HepG2 (cell line): Measurements from ENCODE around the gene DUSP15. TPM values are rescaled to one million over a fixed set of nuclear protein-coding genes. Genes with fewer than 3 reads are reported as not detected.

Experiments used
- CHD2 ChIP-seq: IDR thresholded peaks from 2 replicates; pipeline ENCODE4 v1.6.1; 2011; ENCODE audit warnings: low read depth, low read length, improper control_type of control experiment
- GATAD2A ChIP-seq: IDR thresholded peaks from 2 replicates; pipeline ENCODE4 v1.6.1; 2016
- KDM1A ChIP-seq: IDR thresholded peaks from 2 replicates; pipeline ENCODE4 v1.6.1; 2016; ENCODE audit warnings: missing compliant biosample characterization
- KMT2A ChIP-seq: sonication (generic); formaldehyde crosslinking; IDR thresholded peaks from 2 replicates; pipeline ENCODE4 v1.4.0; 2020; ENCODE audit warnings: missing genetic modification reagents
- MBD4 ChIP-seq: IDR thresholded peaks from 2 replicates; pipeline ENCODE4 v1.6.1; 2012; ENCODE audit warnings: low read length, inconsistent platforms, borderline replicate concordance
- MLXIP ChIP-seq: sonication (generic); formaldehyde crosslinking; IDR thresholded peaks from 2 replicates; pipeline ENCODE4 v1.9.0; 2021; ENCODE audit warnings: missing genetic modification reagents, borderline replicate concordance
- NPAS2 ChIP-seq: sonication (generic); formaldehyde crosslinking; IDR thresholded peaks from 2 replicates; pipeline ENCODE4 v1.8.0; 2022; ENCODE audit warnings: mild to moderate bottlenecking, missing genetic modification reagents, borderline replicate concordance
- NR0B2 ChIP-seq: sonication (generic); formaldehyde crosslinking; IDR thresholded peaks from 2 replicates; pipeline ENCODE4 v1.4.0; 2020; ENCODE audit warnings: mild to moderate bottlenecking, missing genetic modification reagents
- NR2F2 ChIP-seq: IDR thresholded peaks from 2 replicates; pipeline ENCODE4 v1.6.1; 2012; ENCODE audit warnings: low read depth, inconsistent platforms, borderline replicate concordance
- PAX8 ChIP-seq: sonication (generic); formaldehyde crosslinking; IDR thresholded peaks from 2 replicates; pipeline ENCODE4 v1.8.0; 2022; ENCODE audit warnings: mild to moderate bottlenecking, missing genetic modification reagents, borderline replicate concordance
- REL ChIP-seq: sonication (generic); formaldehyde crosslinking; conservative IDR thresholded peaks from 2 replicates; pipeline ENCODE4 v1.8.0; 2022; ENCODE audit warnings: mild to moderate bottlenecking, missing genetic modification reagents, moderate library complexity
- SMARCE1 ChIP-seq: fragments of 450-650 bp; IDR thresholded peaks from 2 replicates; pipeline ENCODE4 v1.6.1; 2017; ENCODE audit warnings: borderline replicate concordance
- SNAPC5 ChIP-seq: sonication (generic); formaldehyde crosslinking; IDR thresholded peaks from 2 replicates; pipeline ENCODE4 v1.8.1; 2023; ENCODE audit warnings: mild to moderate bottlenecking, missing genetic modification reagents, borderline replicate concordance
- SP5 ChIP-seq: IDR thresholded peaks from 2 replicates; pipeline ENCODE4 v1.6.1; 2016; ENCODE audit warnings: low read depth, borderline replicate concordance
- TOPORS ChIP-seq: sonication (generic); formaldehyde crosslinking; IDR thresholded peaks from 2 replicates; pipeline ENCODE4 v1.8.0; 2023; ENCODE audit warnings: mild to moderate bottlenecking, missing genetic modification reagents
- ZBTB42 ChIP-seq: sonication (generic); formaldehyde crosslinking; IDR thresholded peaks from 2 replicates; pipeline ENCODE4 v1.5.0; 2020; ENCODE audit warnings: mild to moderate bottlenecking, missing genetic modification reagents
- ZBTB8A ChIP-seq: sonication (generic); formaldehyde crosslinking; IDR thresholded peaks from 2 replicates; pipeline ENCODE4 v1.4.0; 2020; ENCODE audit warnings: mild to moderate bottlenecking, low read depth, missing genetic modification reagents, borderline replicate concordance
- ZFYVE20 ChIP-seq: sonication (generic); formaldehyde crosslinking; IDR thresholded peaks from 2 replicates; pipeline ENCODE4 v1.8.0; 2023; ENCODE audit warnings: low read depth, mild to moderate bottlenecking, moderate library complexity, missing genetic modification reagents, borderline replicate concordance
- ZMAT3 ChIP-seq: sonication (generic); formaldehyde crosslinking; conservative IDR thresholded peaks from 2 replicates; pipeline ENCODE4 v1.7.0; 2021; ENCODE audit warnings: missing genetic modification reagents
- ZMYM2 ChIP-seq: sonication (generic); formaldehyde crosslinking; IDR thresholded peaks from 2 replicates; pipeline ENCODE4 v1.8.0; 2022; ENCODE audit warnings: mild to moderate bottlenecking, missing genetic modification reagents
- ZNF225 ChIP-seq: sonication (generic); formaldehyde crosslinking; IDR thresholded peaks from 2 replicates; pipeline ENCODE4 v1.4.0; 2020; ENCODE audit warnings: mild to moderate bottlenecking, missing genetic modification reagents
- ZNF3 ChIP-seq: IDR thresholded peaks from 2 replicates; pipeline ENCODE4 v1.7.0; 2017; ENCODE audit warnings: inconsistent platforms
- ZNF484 ChIP-seq: sonication (generic); formaldehyde crosslinking; IDR thresholded peaks from 2 replicates; pipeline ENCODE4 v1.5.1; 2020; ENCODE audit warnings: mild to moderate bottlenecking, low read depth, missing genetic modification reagents, borderline replicate concordance
- ZNF546 ChIP-seq: sonication (generic); formaldehyde crosslinking; conservative IDR thresholded peaks from 2 replicates; pipeline ENCODE4 v1.8.1; 2023; ENCODE audit warnings: mild to moderate bottlenecking, missing genetic modification reagents
- ZNF556 ChIP-seq: sonication (generic); formaldehyde crosslinking; IDR thresholded peaks from 2 replicates; pipeline ENCODE4 v1.4.0; 2020; ENCODE audit warnings: mild to moderate bottlenecking, missing genetic modification reagents, borderline replicate concordance
- ZNF639 ChIP-seq: conservative IDR thresholded peaks from 2 replicates; pipeline ENCODE4 v1.6.1; 2018; ENCODE audit warnings: missing genetic modification reagents
- ZNF713 ChIP-seq: sonication (generic); formaldehyde crosslinking; IDR thresholded peaks from 2 replicates; pipeline ENCODE4 v1.4.0; 2020; ENCODE audit warnings: mild to moderate bottlenecking, missing genetic modification reagents
- ZNF746 ChIP-seq: sonication (generic); formaldehyde crosslinking; IDR thresholded peaks from 2 replicates; pipeline ENCODE4 v1.8.0; 2022; ENCODE audit warnings: mild to moderate bottlenecking, missing genetic modification reagents
- polyA plus RNA-seq, 8 experiments: library from polyadenylated mRNA; depleted of rRNA in 3 of 8; stranded (reverse) in 7 of 8; unstranded in 1 of 8; fragments of >200 nt; fragmentation: Illumina TruSeq in 4 of 8; extraction: Trizol in 4 of 8; gene quantifications; 2 replicates each; pipeline versions ENCODE4 v1.2.1 to v1.2.3, GENCODE V29; 2011 to 2016; ENCODE audit warnings: low read depth in 4 of 8, missing spikeins in 1 of 8, mixed read lengths in 1 of 8; ENCODE audit not compliant: insufficient read depth in 1 of 8
- total RNA-seq, 5 experiments: library from RNA; depleted of rRNA; stranded (reverse); fragments of >200 nt; fragmentation: Illumina TruSeq; extraction: Trizol; gene quantifications; 2 replicates each; pipeline ENCODE4 v1.2.3, GENCODE V29; 2016; ENCODE audit warnings: low read depth in 1 of 5

DUSP15 gene
- total and polyA plus RNA-seq, 2 of the 13 experiments (the other 11 are each of a cell fraction or from before 2014, with no cell fraction given): 0.17 to 0.93 TPM

DNA sequence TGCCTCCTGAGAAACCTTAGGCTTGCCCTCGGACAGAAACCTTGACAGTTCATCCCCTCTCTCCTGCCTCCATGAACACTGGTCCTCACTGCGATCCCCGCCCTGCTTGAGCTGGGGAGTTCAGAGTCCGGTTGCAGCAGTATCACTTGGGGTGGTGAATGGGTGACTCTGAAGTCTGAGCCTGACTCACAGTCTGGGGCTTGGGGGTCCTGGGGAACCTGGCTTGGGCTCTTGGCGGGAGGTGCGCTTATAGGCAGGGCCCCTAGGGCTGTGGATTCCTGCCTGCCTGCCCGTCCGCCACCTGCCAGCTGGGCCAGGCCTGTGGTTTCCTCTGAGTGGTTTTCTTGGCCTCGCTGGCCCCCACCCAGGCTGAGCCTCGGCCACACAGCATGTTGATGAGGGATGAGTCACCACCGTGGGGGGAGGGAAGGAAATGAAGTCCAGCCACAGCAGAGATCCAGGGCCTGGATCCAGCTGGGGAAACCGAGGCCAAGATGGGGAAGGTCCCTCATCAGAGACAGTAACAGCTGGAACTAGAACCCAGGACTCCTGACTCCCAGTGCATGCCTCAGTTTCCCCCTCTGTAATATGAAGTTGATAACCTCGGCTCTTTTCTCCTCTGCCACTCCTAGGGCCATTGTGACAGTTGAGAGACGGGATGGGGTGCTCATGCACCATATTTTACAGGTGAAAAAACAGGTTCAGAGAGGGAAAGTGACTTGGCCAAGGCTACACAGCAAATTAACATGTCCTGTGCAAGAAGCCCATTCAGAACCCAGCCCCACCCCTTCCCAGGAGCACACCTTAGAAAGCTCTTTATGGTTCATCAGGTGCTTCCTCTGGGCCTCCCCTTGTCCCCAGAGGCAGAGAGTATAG is 34.1 kb downstream of the DUSP15 start (continued):
- TF ChIP-seq ZNF484 (CRISPR knock-in tag) (no peak), KDM1A (CRISPR knock-in tag) (no peak), ZNF713 (CRISPR knock-in tag) (no peak), ZNF556 (CRISPR knock-in tag) (no peak; the same call in 1 of the 2 replicates), GATAD2A (CRISPR knock-in tag) (peak; percentile 38; the same call in 1 of the 2 replicates), MLXIP (CRISPR knock-in tag) (no peak), SMARCE1 (no peak), ZMAT3 (CRISPR knock-in tag) (no peak), ZNF3 (no peak), ZNF746 (CRISPR knock-in tag) (no peak), ZNF225 (CRISPR knock-in tag) (peak; percentile 79; the same call in 1 of the 2 replicates), ZMYM2 (CRISPR knock-in tag) (0 out of 2 replicates have a peak, but pooled peaks have one; percentile 37), ZFYVE20 (no peak), SP5 (CRISPR knock-in tag) (no peak), NR2F2 (no peak), CHD2 (no peak), KMT2A (no peak), ZNF639 (CRISPR knock-in tag) (no peak), REL (CRISPR knock-in tag) (no peak), ZBTB42 (CRISPR knock-in tag) (no peak), SNAPC5 (CRISPR knock-in tag) (no peak), ZBTB8A (CRISPR knock-in tag) (no peak), NPAS2 (CRISPR knock-in tag) (no peak), NR0B2 (no peak), TOPORS (CRISPR knock-in tag) (no peak), ZNF546 (no peak), MBD4 (no peak), PAX8 (CRISPR knock-in tag) (no peak)
